ENCODE measurements around the gene BACE2.

Gene BACE2

DNA sequence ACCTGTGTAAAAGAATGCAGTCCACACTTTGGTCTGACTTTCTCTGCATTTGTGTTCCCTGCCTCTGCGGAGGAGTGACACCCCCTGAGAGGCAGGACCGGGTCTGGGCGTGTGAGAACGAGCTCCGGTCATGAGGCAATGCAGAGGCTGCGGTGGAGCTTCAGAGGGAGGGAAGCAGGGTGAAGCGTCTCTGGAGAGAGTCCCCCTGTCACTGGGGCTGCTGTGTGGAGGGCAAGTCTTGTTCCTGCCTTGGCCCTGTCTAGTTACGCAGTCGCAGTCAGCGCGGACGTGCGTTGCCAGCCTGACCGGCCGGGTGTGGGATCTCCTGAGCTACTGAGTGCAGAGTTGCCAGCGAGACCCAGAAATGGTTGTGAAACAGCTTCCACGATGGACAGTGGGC, 48.5 kb downstream of the BACE2 start:
- no peak overlapping the region for H3K4me3 ChIP-seq (ENCODE audit: low read length)
- no peaks in the 10 kb centered on the region for H3K4me1 ChIP-seq (ENCODE audit: insufficient read depth, low read length)
- peaks cover 5% of the 10 kb centered on the region for H3K27me3 ChIP-seq (ENCODE audit: insufficient read depth, low read length)
- no peaks in the 10 kb centered on the region for H3K36me3 ChIP-seq (ENCODE audit: insufficient read depth, low read length)
- H2AFZ ChIP-seq (ENCODE audit: low read depth, low read length): no peak overlapping the region
- H3K9me3 ChIP-seq (ENCODE audit: low read length): no peaks in the 10 kb centered on the region

GRCh38 chr21:41217671-41218385, 49.9 kb downstream of the BACE2 start:
- H3K4me3 ChIP-seq (ENCODE audit: low read length): no peak overlapping the region
- H3K9me3 ChIP-seq (ENCODE audit: low read length): no peaks in the 10 kb centered on the region
- no peak overlapping the region for H2AFZ ChIP-seq (ENCODE audit: low read depth, low read length)
- peaks cover 5% of the 10 kb centered on the region for H3K27me3 ChIP-seq (ENCODE audit: insufficient read depth, low read length)
- H3K36me3 ChIP-seq (ENCODE audit: insufficient read depth, low read length): no peaks in the 10 kb centered on the region
- no peaks in the 10 kb centered on the region for H3K4me1 ChIP-seq (ENCODE audit: insufficient read depth, low read length)

DNA sequence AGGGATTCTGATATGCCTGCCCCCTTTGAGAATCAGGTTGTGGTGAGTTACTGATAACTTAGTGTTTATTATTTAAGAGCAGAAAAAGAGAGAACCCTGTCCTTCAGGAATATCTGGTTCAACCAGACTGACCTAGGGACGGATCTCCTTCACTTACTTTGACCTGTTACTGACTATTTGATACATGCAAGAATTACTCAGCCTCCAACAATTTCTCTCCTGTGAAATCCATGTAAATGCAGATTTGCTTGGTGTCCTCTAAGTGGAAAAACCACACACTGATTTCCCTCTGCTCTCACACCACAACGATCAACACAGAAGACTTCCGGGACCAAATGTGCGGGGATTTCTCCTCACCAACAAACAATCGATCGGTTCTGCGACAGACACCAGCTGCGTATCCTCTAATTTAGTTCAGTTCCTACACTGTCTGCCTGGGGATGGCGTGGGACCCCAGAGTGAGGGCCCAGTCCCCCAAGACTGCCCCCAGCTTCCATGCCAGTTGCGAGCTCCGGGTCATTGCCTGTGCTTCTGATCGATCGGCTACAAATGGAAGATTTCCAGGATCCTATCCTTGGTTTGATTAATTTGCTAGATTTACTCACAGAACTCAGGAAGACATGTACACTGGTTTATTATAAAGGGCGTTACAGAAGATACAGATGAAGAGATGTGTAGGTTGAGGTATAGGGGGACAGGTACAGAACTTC, 51.7 kb downstream of the BACE2 start:
- no peaks in the 10 kb centered on the region for H3K9me3 ChIP-seq (ENCODE audit: low read length)
- no peaks in the 10 kb centered on the region for H3K36me3 ChIP-seq (ENCODE audit: insufficient read depth, low read length)
- no peak overlapping the region for H3K4me3 ChIP-seq (ENCODE audit: low read length)
- H2AFZ ChIP-seq (ENCODE audit: low read depth, low read length): no peak overlapping the region
- peaks cover 2% of the 10 kb centered on the region for H3K27me3 ChIP-seq (ENCODE audit: insufficient read depth, low read length)
- H3K4me1 ChIP-seq (ENCODE audit: insufficient read depth, low read length): no peaks in the 10 kb centered on the region

DNA sequence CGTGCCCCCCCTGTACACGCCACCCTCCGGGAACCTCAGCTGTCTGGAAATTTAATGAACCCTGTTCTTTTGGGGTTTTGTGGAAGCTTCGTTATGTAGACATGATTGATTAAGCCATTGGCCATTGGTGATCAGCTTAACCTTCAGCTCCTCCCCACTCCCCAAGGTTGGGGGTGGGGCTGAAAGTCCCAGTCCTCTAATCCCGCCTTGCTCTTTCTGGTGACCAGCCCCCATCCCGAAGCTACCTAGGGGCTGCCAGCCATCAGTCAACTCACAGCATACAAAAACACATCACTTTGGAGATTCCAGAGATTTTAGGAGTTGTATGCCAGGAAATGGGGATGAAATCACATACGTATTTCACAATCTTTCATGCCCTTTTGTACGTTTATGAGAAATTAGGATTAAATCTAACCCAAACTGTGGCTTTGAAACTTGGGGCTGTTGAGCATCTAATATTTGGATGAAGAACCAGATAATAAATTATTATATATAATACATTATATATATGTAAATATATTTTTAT, 52.3 kb downstream of the BACE2 start:
- Histone ChIP-seq H3K4me3 (ENCODE audit: low read length) (no peak overlapping the region), H3K36me3 (ENCODE audit: insufficient read depth, low read length) (no peaks in the 10 kb centered on the region), H3K4me1 (ENCODE audit: insufficient read depth, low read length) (no peaks in the 10 kb centered on the region), H3K9me3 (ENCODE audit: low read length) (no peaks in the 10 kb centered on the region), H2AFZ (ENCODE audit: low read depth, low read length) (no peak overlapping the region), H3K27me3 (ENCODE audit: insufficient read depth, low read length) (peaks cover 2% of the 10 kb centered on the region)

DNA sequence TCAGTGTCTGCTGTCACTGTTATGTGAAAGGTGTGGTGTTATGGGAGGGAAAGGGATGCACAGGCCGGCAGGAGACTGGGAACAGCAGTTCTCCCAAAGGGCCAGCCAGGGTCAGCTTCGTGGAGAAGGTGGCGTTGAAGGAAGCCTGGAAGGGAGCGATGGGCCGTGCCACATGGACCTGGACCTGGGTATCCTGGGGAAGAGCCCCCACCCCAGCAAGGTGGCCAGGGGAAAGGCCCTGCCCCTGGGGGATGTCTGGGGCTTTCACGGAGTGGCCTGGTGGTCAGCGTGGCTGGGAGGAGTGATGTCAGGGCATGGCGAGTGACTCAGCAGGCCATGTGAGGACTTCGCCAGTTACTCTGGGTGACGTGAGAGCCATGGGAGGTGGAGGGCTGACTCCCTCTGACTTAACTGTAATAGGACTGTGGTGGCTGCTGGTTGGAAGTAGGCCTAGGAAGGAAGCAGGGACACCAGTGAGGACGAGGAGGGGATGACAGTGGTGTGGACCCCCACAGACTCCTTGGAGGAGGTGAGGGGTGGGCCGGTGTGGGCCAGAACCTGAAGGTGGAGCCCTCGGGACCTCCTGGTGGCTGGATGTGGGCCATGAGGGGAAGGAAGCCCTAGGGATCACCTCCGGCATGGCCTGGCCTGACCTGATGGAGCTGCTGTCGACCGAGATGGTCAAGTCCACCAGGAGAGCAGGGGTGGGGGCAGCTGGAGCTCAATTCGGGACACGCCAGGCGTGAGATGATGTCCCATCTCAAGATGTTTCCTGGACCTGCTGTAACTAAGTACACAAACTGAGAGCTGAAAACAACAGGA, 54.5 kb downstream of the BACE2 start:
- H3K27me3 ChIP-seq (ENCODE audit: insufficient read depth, low read length): no peaks in the 10 kb centered on the region
- H2AFZ ChIP-seq (ENCODE audit: low read depth, low read length): no peak overlapping the region
- no peak overlapping the region for H3K4me3 ChIP-seq (ENCODE audit: low read length)
- H3K36me3 ChIP-seq (ENCODE audit: insufficient read depth, low read length): no peaks in the 10 kb centered on the region
- H3K9me3 ChIP-seq (ENCODE audit: low read length): no peaks in the 10 kb centered on the region
- no peaks in the 10 kb centered on the region for H3K4me1 ChIP-seq (ENCODE audit: insufficient read depth, low read length)

DNA sequence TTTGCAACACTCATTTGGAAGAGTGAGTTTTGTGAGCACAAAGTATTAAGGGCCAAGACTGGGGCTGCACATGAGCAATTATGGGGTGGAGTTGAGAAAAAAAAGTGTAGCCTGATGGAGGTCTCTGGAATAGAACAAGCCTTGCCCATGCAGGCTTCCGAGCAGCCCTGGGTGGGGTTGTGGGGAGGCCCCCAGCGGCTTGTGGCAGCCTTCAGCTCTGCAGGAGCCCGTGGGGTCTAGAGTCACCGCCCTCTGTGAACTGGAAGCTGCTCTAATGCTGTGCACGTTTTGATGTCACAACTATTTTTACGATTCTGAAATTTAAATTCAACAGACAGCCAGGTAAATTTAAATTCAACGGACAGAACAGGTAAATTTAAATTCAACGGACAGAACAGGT, 58.9 kb downstream of the BACE2 start:
- Histone ChIP-seq H2AFZ (ENCODE audit: low read depth, low read length) (no peak overlapping the region), H3K4me1 (ENCODE audit: insufficient read depth, low read length) (no peaks in the 10 kb centered on the region), H3K27me3 (ENCODE audit: insufficient read depth, low read length) (no peaks in the 10 kb centered on the region), H3K36me3 (ENCODE audit: insufficient read depth, low read length) (no peaks in the 10 kb centered on the region), H3K9me3 (ENCODE audit: low read length) (no peaks in the 10 kb centered on the region), H3K4me3 (ENCODE audit: low read length) (no peak overlapping the region)

DNA sequence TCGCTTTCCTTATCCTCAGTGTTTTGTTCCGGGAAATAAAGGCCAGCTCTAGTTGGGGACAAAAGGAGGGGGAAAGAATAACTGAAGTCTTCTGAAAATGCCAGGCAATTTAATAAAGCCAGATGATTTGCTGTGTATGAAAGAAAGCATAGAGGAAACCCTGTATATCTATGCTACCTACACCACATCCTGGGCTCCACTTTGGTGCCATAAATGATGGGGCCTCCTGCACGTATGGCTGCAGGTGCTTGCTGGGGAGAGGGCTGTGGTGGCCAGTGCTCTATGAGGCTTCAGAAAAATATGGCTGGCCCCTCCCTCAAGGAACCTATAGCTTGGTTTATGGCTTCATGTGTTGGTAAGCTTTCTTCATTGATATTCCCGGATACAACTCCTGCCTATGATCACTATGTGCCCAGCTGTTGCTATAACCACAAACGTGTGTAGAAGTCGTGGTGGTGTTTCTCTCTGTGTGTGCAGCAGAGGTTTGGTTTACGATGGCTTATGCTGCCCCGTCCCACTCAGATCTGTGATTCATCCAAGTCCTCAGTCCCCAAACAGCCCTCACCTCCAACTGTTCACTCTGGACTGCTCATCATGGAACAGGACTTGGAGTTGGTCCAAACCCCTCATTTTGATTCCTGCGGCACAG, 59.5 kb downstream of the BACE2 start:
- no peaks in the 10 kb centered on the region for H3K36me3 ChIP-seq (ENCODE audit: insufficient read depth, low read length)
- no peaks in the 10 kb centered on the region for H3K27me3 ChIP-seq (ENCODE audit: insufficient read depth, low read length)
- H3K9me3 ChIP-seq (ENCODE audit: low read length): no peaks in the 10 kb centered on the region
- no peaks in the 10 kb centered on the region for H3K4me1 ChIP-seq (ENCODE audit: insufficient read depth, low read length)
- H3K4me3 ChIP-seq (ENCODE audit: low read length): no peak overlapping the region
- H2AFZ ChIP-seq (ENCODE audit: low read depth, low read length): no peak overlapping the region

DNA sequence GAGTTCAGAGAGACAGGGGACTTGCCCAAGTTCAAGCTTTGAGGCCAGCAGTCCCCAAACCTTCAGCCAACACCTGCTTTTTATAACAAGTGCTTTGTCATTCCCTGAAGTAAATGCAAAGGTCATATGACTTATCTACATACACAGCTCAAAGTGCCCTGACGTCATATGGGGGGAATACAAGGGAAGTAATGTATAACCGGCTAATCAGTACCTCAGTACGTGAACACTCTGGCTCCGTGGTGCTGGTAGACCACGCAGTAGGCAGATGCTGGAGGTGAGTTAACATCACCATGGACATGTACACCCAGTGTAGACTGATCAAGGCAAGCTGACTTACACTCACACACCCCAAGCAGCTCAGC, 60.0 kb downstream of the BACE2 start:
- Histone ChIP-seq H3K36me3 (ENCODE audit: insufficient read depth, low read length) (no peaks in the 10 kb centered on the region), H3K4me1 (ENCODE audit: insufficient read depth, low read length) (no peaks in the 10 kb centered on the region), H3K9me3 (ENCODE audit: low read length) (no peaks in the 10 kb centered on the region), H3K27me3 (ENCODE audit: insufficient read depth, low read length) (no peaks in the 10 kb centered on the region), H2AFZ (ENCODE audit: low read depth, low read length) (no peak overlapping the region), H3K4me3 (ENCODE audit: low read length) (no peak overlapping the region)

- Histone ChIP-seq H3K9me3 (ENCODE audit: low read length) (no peaks in the 10 kb centered on the region), H3K4me1 (ENCODE audit: insufficient read depth, low read length) (no peaks in the 10 kb centered on the region), H3K4me3 (ENCODE audit: low read length) (no peak overlapping the region), H3K36me3 (ENCODE audit: insufficient read depth, low read length) (no peaks in the 10 kb centered on the region), H3K27me3 (ENCODE audit: insufficient read depth, low read length) (no peaks in the 10 kb centered on the region), H2AFZ (ENCODE audit: low read depth, low read length) (no peak overlapping the region)
Observed at GRCh38 chr21:41228492-41228891, 60.5 kb downstream of the BACE2 start.

DNA sequence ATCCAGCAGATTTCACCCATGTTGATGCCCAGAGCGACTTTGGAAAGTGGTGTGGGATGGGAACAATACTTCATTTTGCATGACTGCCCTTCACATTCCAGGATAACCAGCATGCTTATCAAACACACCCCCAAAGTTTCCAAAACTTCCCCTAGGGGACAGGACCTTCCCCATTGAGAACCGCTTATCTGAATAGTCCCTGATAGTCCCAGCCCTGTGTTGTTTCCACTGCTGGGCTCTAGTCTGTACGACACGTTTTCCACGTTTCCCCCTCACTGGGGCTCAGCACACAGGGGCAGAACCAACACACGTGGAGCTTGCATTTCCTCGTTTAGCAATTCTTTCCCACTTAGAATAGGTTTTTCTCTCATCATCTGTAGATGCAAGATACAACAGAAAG, 61.0 kb downstream of the BACE2 start:
- Histone ChIP-seq H3K4me1 (ENCODE audit: insufficient read depth, low read length) (no peaks in the 10 kb centered on the region), H3K4me3 (ENCODE audit: low read length) (no peak overlapping the region), H3K9me3 (ENCODE audit: low read length) (no peaks in the 10 kb centered on the region), H3K27me3 (ENCODE audit: insufficient read depth, low read length) (no peaks in the 10 kb centered on the region), H3K36me3 (ENCODE audit: insufficient read depth, low read length) (no peaks in the 10 kb centered on the region), H2AFZ (ENCODE audit: low read depth, low read length) (no peak overlapping the region)

DNA sequence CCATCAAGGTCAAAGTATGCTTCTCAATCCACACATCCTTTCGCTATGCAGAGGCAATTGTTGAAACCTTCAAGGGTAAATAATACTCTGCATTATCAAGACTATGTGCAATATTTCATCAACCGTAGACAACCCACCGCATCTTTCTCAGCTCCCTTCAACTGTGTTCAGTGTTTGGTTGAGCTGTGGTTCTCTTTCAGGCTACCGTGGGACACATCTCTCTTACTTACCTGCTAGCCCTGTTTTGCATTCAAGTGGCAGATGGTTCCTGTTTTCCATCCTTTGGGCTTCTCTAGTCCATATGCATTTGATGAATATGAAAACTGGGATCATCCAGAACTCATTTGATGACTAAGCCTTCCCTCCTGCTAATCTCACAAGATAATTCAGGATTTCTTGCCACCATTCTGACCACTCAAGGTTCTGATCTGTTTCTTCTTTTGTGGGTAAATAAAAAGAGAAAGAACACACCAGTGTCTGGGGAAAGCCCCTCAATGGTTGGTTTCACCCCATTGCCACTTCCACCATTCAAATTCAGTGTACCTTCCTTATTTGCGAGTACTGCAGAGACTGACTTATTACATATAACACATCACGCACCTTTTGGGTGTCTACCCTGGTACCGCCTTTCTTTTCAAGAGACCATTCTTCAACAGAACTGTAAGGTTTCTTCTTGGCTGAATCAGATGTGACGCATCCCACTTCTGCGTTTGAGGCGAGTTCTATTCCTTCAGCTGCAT, 61.7 kb downstream of the BACE2 start:
- Histone ChIP-seq H3K36me3 (ENCODE audit: insufficient read depth, low read length) (no peaks in the 10 kb centered on the region), H2AFZ (ENCODE audit: low read depth, low read length) (no peak overlapping the region), H3K9me3 (ENCODE audit: low read length) (no peaks in the 10 kb centered on the region), H3K4me3 (ENCODE audit: low read length) (no peak overlapping the region), H3K27me3 (ENCODE audit: insufficient read depth, low read length) (no peaks in the 10 kb centered on the region), H3K4me1 (ENCODE audit: insufficient read depth, low read length) (no peaks in the 10 kb centered on the region)

GRCh38 chr21:41230497-41230896, 62.5 kb downstream of the BACE2 start:
- no peaks in the 10 kb centered on the region for H3K9me3 ChIP-seq (ENCODE audit: low read length)
- no peaks in the 10 kb centered on the region for H3K36me3 ChIP-seq (ENCODE audit: insufficient read depth, low read length)
- H2AFZ ChIP-seq (ENCODE audit: low read depth, low read length): no peak overlapping the region
- no peaks in the 10 kb centered on the region for H3K27me3 ChIP-seq (ENCODE audit: insufficient read depth, low read length)
- H3K4me3 ChIP-seq (ENCODE audit: low read length): no peak overlapping the region
- no peaks in the 10 kb centered on the region for H3K4me1 ChIP-seq (ENCODE audit: insufficient read depth, low read length)

Data from neuron (in vitro differentiated cells).